ENCODE data around the gene KIF22. TPM values are rescaled to one million over a fixed set of nuclear protein-coding genes. Genes with fewer than 3 reads are reported as not detected.

Gene KIF22
- total and polyA plus RNA-seq, 2 experiments from 2014 or later = 59.5 to 121 TPM

DNA sequence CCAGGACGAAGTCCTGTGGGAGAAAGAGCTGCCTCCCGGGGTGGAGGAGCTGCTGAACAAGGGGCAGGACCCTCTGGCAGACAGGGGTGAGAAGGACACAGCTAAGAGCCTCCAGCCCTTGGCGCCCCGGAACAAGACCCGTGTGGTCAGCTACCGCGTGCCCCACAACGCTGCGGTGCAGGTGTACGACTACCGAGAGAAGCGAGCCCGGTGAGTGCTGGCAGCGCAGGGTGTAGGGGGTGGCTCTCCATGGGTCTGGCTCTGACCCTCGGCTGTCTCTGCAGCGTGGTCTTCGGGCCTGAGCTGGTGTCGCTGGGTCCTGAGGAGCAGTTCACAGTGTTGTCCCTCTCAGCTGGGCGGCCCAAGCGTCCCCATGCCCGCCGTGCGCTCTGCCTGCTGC, 51.1 kb downstream of the KIF22 start:
- Histone ChIP-seq H3K4me3 (no peak overlapping the region), H3K36me3 (no peaks in the 10 kb centered on the region), H3K4me1 (ENCODE audit: low read depth) (no peaks in the 10 kb centered on the region), H3K27me3 (no peaks in the 10 kb centered on the region), H3K9me3 (ENCODE audit: low read depth) (no peaks in the 10 kb centered on the region), H3K27ac (no peak overlapping the region)
- no peak for DNase-seq (ENCODE audit: low read depth in 1 of 2, low spot score in 1 of 2)
- TF ChIP-seq, protein P1, sequence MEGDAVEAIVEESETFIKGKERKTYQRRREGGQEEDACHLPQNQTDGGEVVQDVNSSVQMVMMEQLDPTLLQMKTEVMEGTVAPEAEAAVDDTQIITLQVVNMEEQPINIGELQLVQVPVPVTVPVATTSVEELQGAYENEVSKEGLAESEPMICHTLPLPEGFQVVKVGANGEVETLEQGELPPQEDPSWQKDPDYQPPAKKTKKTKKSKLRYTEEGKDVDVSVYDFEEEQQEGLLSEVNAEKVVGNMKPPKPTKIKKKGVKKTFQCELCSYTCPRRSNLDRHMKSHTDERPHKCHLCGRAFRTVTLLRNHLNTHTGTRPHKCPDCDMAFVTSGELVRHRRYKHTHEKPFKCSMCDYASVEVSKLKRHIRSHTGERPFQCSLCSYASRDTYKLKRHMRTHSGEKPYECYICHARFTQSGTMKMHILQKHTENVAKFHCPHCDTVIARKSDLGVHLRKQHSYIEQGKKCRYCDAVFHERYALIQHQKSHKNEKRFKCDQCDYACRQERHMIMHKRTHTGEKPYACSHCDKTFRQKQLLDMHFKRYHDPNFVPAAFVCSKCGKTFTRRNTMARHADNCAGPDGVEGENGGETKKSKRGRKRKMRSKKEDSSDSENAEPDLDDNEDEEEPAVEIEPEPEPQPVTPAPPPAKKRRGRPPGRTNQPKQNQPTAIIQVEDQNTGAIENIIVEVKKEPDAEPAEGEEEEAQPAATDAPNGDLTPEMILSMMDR (IDR thresholded peaks at IDR 0.05; ENCODE audit: low read depth, low read length) = no peak

DNA sequence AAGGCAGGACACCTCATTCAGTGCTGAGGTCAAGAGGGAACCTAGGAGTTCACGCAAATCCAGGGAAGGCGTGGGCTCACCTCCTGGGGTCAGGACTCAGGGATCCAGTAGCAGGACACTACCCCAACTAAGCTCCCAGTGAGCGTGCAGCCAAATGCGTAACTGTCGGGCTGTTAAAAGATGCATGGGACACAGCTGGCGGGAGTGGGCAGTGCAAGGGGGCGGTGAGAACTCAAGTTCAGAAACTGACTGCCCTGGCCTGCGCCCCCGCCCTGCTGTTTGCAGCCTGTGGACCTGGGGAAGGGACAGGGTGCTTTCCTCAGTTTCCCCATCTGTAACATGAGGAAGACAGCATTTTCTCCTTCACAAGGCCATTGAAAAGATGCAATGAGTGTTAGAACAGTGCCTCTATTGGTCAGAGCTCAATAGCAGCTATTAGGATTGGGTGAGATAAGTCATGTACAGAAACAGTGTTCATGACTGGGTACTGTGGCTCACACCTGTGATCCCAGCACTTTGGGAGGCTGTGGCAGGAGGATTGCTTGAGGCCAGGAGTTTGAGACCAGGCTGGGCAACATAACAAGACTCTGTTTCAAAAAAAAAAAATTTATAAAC, 52.3 kb downstream of the KIF22 start:
- no peak for DNase-seq (ENCODE audit: low read depth in 1 of 2, low spot score in 1 of 2)
- Histone ChIP-seq H3K9me3 (ENCODE audit: low read depth) (no peaks in the 10 kb centered on the region), H3K4me3 (no peak overlapping the region), H3K36me3 (no peaks in the 10 kb centered on the region), H3K4me1 (ENCODE audit: low read depth) (no peaks in the 10 kb centered on the region), H3K27ac (no peak overlapping the region), H3K27me3 (no peaks in the 10 kb centered on the region)
- TF ChIP-seq, protein P1 (IDR thresholded peaks at IDR 0.05; ENCODE audit: low read depth, low read length) = no peak

DNA sequence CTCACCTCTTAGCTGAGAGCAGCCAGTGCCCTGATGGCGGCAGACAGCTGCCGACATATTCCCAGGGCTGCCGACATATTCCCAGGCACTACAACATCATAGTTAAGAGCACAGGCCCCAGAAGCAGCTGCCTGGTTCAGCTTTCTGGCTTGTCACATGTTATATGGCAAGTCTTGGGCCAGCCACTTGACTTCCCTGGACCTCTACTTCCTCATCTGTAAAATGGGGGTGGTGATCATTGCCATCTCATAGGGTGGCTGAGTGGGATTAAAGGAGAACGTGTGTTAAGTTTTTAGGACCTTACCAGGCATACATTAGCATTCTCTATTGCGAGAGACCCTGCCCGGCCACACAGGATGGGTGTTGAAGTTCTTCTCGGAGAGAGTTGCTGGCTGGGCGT, 53.4 kb downstream of the KIF22 start:
- no peak overlapping the region for H3K4me3 ChIP-seq
- TF ChIP-seq, protein P1 (IDR thresholded peaks at IDR 0.05; ENCODE audit: low read depth, low read length) = no peak
- DNase-seq (ENCODE audit: low read depth in 1 of 2, low spot score in 1 of 2) = no peak
- H3K9me3 ChIP-seq (ENCODE audit: low read depth) = no peaks in the 10 kb centered on the region
- no peaks in the 10 kb centered on the region for H3K36me3 ChIP-seq
- H3K27me3 ChIP-seq = no peaks in the 10 kb centered on the region
- H3K27ac ChIP-seq = no peak overlapping the region
- H3K4me1 ChIP-seq (ENCODE audit: low read depth) = no peaks in the 10 kb centered on the region

DNA sequence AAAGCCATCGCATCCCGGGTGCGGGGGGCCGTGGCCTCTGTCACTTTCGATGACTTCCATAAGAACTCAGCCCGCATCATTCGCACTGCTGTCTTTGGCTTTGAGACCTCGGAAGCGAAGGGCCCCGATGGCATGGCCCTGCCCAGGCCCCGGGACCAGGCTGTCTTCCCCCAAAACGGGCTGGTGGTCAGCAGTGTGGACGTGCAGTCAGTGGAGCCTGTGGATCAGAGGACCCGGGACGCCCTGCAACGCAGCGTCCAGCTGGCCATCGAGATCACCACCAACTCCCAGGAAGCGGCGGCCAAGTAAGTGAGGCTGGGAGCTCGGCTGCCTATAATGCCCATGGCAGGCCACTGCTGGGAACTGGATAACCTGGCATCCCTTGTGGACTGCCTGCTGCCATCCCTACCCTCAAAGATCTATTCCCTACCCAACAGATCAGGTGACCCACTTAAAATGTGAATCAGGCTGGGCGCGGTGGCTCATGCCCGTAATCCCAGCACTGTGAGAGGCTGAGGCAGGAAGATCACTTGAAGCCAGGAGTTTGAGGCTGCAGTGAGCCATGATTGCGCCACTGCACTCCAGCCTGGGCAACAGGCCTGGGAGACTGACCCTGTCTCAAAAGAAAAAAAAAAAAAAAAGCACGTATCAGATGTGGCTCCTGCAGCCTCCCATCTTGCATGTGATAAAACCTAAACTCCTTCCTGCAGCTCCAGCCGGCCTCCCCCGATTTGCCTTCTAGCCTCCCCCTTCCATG, 54.2 kb downstream of the KIF22 start:
- peak in 1 of 2 donors; percentile 85 for DNase-seq (ENCODE audit: low read depth in 1 of 2, low spot score in 1 of 2)
- Histone ChIP-seq H3K36me3 (no peaks in the 10 kb centered on the region), H3K4me3 (no peak overlapping the region), H3K9me3 (ENCODE audit: low read depth) (no peaks in the 10 kb centered on the region), H3K27ac (no peak overlapping the region), H3K4me1 (ENCODE audit: low read depth) (peaks cover 7% of the 10 kb centered on the region), H3K27me3 (no peaks in the 10 kb centered on the region)
- TF ChIP-seq, protein P1 (IDR thresholded peaks at IDR 0.05; ENCODE audit: low read depth, low read length) = no peak

DNA sequence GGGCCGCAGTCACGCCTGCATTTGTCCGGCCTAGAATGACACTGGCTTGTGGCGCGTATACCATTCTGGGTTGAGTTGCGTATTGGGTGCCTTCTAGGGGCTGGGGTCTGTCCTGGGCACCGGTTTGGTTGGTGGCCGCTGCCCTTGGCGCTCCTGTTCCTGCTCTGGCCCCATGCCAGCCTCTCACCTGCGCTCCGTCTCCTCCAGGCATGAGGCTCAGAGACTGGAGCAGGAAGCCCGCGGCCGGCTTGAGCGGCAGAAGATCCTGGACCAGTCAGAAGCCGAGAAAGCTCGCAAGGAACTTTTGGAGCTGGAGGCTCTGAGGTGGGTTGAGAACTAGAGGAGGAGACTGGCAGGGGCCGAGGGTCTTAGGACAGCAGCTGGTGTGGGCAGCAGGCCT, 55.1 kb downstream of the KIF22 start:
- H3K9me3 ChIP-seq (ENCODE audit: low read depth) = no peaks in the 10 kb centered on the region
- peaks cover 9% of the 10 kb centered on the region for H3K4me1 ChIP-seq (ENCODE audit: low read depth)
- H3K4me3 ChIP-seq = no peak overlapping the region
- H3K36me3 ChIP-seq = no peaks in the 10 kb centered on the region
- H3K27me3 ChIP-seq = no peaks in the 10 kb centered on the region
- no peak overlapping the region for H3K27ac ChIP-seq
- DNase-seq (ENCODE audit: low read depth in 1 of 2, low spot score in 1 of 2) = no peak
- TF ChIP-seq, protein P1 (IDR thresholded peaks at IDR 0.05; ENCODE audit: low read depth, low read length) = no peak

Measured in cardiac muscle cell (in vitro differentiated cells and primary cell).